OCI-LY3 (cell line): ENCODE measurements around the gene GOLGA6C.
"Not testable (repeated sequence)": the region's sequence is repeated elsewhere in the genome, so short reads cannot be mapped to it uniquely, and the experiment has no call there.

Experiments used
- H2AFZ ChIP-seq: fragments of 200-600, 300-600 bp; shearing (Covaris generic); 2 replicates; pipeline ENCODE4 v1.6.0; 2014; ENCODE audit warnings: antibody characterized with exemption, low read depth, low read length
- H3K27ac ChIP-seq: fragments of 200-600, 300-600 bp; sonication (generic); 2 replicates; pipeline ENCODE4 v1.5.1; 2014; ENCODE audit warnings: mild to moderate bottlenecking, low read length, moderate library complexity, mixed read lengths
- H3K27me3 ChIP-seq: fragments of 200-600, 300-600 bp; sonication (generic); 2 replicates; pipeline ENCODE4 v1.6.1; 2014; ENCODE audit warnings: low read depth, low read length, mixed read lengths
- H3K36me3 ChIP-seq: fragments of 200-600, 300-600 bp; sonication (generic); replicated peaks from 2 replicates; pipeline ENCODE3; 2014; ENCODE audit warnings: low read depth, low read length, mixed read lengths
- H3K4me1 ChIP-seq: fragments of 300-600, 200-600 bp; sonication (generic); 2 replicates; pipeline ENCODE4 v1.6.1; 2014; ENCODE audit warnings: low read length, mixed read lengths
- H3K4me2 ChIP-seq: fragments of 200-600, 300-600 bp; sonication (generic); 2 replicates; pipeline ENCODE4 v1.6.1; 2014; ENCODE audit warnings: low read length, mixed read lengths
- H3K4me3 ChIP-seq: fragments of 300-600, 200-600 bp; sonication (generic); 2 replicates; pipeline ENCODE4 v1.5.1; 2014; ENCODE audit warnings: antibody characterized with exemption, mild to moderate bottlenecking, low read length, moderate library complexity
- H3K79me2 ChIP-seq: fragments of 300-600, 200-600 bp; shearing (Covaris generic); 2 replicates; pipeline ENCODE4 v1.6.1; 2014; ENCODE audit warnings: mild to moderate bottlenecking, low read length, mixed read lengths
- H3K9ac ChIP-seq: fragments of 300-600, 200-600 bp; shearing (Covaris generic); 2 replicates; pipeline ENCODE4 v1.6.0; 2014; ENCODE audit warnings: mild to moderate bottlenecking, low read length, moderate library complexity
- H3K9me3 ChIP-seq: fragments of 200-600, 300-600 bp; shearing (Covaris generic); 2 replicates; pipeline ENCODE4 v1.6.1; 2014; ENCODE audit warnings: low read length, mixed read lengths; ENCODE audit not compliant: insufficient read depth
- H4K20me1 ChIP-seq: fragments of 200-600, 300-600 bp; sonication (generic); 2 replicates; pipeline ENCODE4 v1.6.1; 2016; ENCODE audit warnings: low read length, mixed read lengths; ENCODE audit not compliant: insufficient read depth
- EZH2phosphoT487 ChIP-seq: fragments of 200-600 bp; shearing (Covaris generic); IDR thresholded peaks from 2 replicates; pipeline ENCODE4 v1.6.1; 2018; ENCODE audit warnings: antibody characterized with exemption, mixed run types, low read depth
- TF ChIP-seq, protein P1 (sequence below): fragments of 200-600, 300-600 bp; sonication (generic); IDR thresholded peaks from 2 replicates; pipeline ENCODE4 v1.5.1; 2014; ENCODE audit warnings: antibody characterized with exemption, low read length, low read depth

Gene GOLGA6C, protein sequence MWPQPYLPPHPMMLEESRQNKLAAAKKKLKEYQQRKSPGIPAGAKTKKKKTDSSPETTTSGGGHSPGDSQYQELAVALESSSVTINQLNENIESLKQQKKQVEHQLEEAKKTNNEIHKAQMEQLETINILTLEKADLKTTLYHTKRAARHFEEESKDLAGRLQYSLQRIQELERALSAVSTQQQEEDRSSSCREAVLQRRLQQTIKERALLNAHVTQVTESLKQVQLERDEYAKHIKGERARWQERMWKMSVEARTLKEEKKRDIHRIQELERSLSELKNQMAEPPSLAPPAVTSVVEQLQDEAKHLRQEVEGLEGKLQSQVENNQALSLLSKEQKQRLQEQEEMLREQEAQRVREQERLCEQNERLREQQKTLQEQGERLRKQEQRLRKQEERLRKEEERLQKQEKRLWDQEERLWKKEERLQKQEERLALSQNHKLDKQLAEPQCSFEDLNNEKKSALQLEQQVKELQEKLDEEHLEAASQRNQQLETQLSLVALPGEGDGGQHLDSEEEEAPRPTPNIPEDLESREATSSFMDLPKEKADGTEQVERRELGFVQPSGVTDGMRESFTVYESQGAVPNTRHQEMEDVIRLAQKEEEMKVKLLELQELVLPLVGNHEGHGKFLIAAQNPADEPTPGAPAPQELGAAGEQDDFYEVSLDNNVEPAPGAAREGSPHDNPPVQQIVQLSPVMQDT

DNA sequence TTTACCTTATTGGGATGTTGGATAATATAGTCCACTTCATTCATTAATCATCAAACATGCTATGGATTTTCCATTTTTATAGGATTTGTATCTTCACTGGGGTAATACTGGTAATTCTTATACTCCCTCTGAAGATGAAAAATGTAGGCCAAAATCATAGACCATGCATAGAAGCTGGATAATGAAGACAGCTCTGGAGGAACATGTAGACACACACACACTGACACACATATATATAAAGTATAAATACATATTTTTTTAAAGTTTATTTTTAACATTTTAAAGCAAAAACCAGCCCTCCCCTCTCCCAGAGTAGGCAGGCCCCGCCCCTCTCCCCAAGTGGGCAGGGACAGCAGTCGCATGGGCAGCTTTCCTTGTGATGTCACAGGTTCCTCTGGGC is at the start of gene GOLGA6C:
Gene GOLGA6C (plus strand): TSS at position 301 of the 400 bp plus-strand sequence. CDS start 265 bp downstream, outside the sequence.
- not testable (repeated sequence) for H2AFZ ChIP-seq, H3K4me2 ChIP-seq, H3K9ac ChIP-seq, H3K27me3 ChIP-seq, H3K4me1 ChIP-seq, H3K9me3 ChIP-seq, H3K36me3 ChIP-seq, H3K4me3 ChIP-seq, H3K79me2 ChIP-seq, H4K20me1 ChIP-seq, H3K27ac ChIP-seq

DNA sequence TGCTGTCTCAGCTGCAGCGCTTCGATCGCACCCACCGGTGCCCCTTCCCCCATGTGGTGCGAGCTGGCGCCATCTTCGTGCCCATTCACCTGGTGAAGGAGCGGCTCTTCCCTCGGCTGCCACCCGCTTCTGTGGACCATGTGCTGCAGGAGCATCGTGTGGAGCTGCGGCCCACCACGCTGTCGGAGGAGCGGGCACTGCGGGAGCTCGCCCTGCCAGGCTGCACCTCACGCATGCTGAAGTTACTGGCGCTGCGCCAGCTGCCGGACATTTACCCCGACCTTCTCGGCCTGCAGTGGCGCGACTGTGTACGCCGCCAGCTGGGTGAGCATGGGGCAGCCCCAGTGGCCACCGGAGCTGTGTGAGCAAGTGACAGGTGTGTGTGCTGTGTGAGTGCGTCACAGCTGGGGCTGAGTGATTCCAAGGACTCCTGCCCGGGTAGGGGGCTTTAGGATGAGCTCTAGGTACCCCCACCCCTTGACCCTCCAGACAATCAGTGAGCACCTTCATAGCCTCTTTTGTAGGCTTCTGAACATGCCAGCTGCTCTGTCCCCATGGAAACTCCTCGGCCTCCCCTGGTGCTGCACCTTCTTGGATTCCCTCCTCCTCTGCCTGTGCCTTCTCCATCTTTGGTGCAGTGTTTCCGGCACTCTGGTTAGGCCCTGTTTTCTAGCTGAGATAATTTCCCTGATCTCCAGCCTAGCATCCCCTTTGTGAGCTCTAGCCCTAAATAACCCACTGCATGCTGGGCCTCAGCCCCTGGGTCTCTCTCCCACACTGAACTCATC is 49.4 kb upstream of the GOLGA6C start:
- no peaks in the 10 kb centered on the region for H3K27me3 ChIP-seq
- no peak overlapping the region for H3K4me2 ChIP-seq
- no peak overlapping the region for H3K4me3 ChIP-seq
- no peak overlapping the region for H3K27ac ChIP-seq
- no peaks in the 10 kb centered on the region for H3K9me3 ChIP-seq
- TF ChIP-seq EZH2phosphoT487: no peak
- TF ChIP-seq, protein P1, sequence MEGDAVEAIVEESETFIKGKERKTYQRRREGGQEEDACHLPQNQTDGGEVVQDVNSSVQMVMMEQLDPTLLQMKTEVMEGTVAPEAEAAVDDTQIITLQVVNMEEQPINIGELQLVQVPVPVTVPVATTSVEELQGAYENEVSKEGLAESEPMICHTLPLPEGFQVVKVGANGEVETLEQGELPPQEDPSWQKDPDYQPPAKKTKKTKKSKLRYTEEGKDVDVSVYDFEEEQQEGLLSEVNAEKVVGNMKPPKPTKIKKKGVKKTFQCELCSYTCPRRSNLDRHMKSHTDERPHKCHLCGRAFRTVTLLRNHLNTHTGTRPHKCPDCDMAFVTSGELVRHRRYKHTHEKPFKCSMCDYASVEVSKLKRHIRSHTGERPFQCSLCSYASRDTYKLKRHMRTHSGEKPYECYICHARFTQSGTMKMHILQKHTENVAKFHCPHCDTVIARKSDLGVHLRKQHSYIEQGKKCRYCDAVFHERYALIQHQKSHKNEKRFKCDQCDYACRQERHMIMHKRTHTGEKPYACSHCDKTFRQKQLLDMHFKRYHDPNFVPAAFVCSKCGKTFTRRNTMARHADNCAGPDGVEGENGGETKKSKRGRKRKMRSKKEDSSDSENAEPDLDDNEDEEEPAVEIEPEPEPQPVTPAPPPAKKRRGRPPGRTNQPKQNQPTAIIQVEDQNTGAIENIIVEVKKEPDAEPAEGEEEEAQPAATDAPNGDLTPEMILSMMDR: no peak
- peaks cover 13% of the 10 kb centered on the region for H3K4me1 ChIP-seq
- H3K9ac ChIP-seq: no peak overlapping the region
- peaks cover 64% of the 10 kb centered on the region for H3K36me3 ChIP-seq
- peaks cover 96% of the 10 kb centered on the region for H4K20me1 ChIP-seq
- H3K79me2 ChIP-seq: peaks cover 67% of the 10 kb centered on the region
- H2AFZ ChIP-seq: no peak overlapping the region

DNA sequence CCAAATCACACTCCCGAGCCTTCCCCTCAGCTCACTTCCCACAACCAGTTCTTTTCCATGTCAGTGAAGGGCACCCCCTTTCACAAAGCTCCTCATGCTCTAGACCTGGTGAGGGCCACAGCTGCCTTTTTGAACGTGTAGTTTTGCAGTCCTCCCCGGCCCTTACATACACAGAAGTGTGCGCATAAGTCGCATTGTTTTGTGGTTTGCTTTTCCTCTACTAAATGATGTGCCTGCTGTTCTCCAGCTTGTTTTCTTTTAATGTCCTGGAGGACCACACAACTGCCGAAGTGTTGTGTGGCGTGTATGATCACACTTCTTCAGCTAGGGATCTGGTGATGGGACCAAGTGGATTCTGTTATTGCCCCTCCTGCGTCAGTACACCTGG is 48.9 kb upstream of the GOLGA6C start:
- H3K4me1 ChIP-seq: peaks cover 8% of the 10 kb centered on the region
- no peak overlapping the region for H2AFZ ChIP-seq
- H3K4me2 ChIP-seq: no peak overlapping the region
- H3K27me3 ChIP-seq: no peaks in the 10 kb centered on the region
- no peak overlapping the region for H3K9ac ChIP-seq
- peaks cover 62% of the 10 kb centered on the region for H3K79me2 ChIP-seq
- no peaks in the 10 kb centered on the region for H3K9me3 ChIP-seq
- H3K36me3 ChIP-seq: peaks cover 64% of the 10 kb centered on the region
- H4K20me1 ChIP-seq: peaks cover 92% of the 10 kb centered on the region
- no peak overlapping the region for H3K27ac ChIP-seq
- no peak overlapping the region for H3K4me3 ChIP-seq
- no peak for TF ChIP-seq EZH2phosphoT487
- TF ChIP-seq, protein P1: no peak

DNA sequence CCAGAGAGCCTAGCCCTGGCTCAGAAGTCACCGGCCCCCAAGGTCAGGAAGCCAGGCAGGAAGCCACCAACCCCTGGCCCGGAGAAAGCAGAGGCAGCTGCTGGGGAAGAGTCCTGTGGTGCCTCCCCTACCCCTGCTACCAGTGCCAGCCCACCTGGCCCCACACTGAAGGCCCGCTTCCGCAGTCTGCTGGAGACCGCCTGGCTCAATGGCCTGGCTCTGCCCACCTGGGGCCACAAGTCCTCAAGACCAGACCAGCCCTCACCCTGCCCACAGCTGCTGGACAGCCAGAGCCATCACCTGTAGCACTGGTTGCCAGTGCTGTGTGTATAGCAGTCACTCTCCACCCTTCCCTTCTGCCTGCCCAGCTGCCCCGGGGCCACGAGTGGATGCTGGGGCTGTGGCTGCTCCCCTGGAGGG is 47.3 kb upstream of the GOLGA6C start:
- H3K36me3 ChIP-seq: peaks cover 64% of the 10 kb centered on the region
- H3K9me3 ChIP-seq: no peaks in the 10 kb centered on the region
- no peak overlapping the region for H3K4me3 ChIP-seq
- no peak overlapping the region for H2AFZ ChIP-seq
- peaks cover 83% of the 10 kb centered on the region for H4K20me1 ChIP-seq
- H3K27ac ChIP-seq: no peak overlapping the region
- no peaks in the 10 kb centered on the region for H3K4me1 ChIP-seq
- H3K4me2 ChIP-seq: no peak overlapping the region
- H3K27me3 ChIP-seq: no peaks in the 10 kb centered on the region
- TF ChIP-seq, protein P1: no peak
- no peak overlapping the region for H3K9ac ChIP-seq
- peaks cover 46% of the 10 kb centered on the region for H3K79me2 ChIP-seq
